A549 (cell line): ENCODE measurements around the gene FOSL1.

ENCODE experiments used
- BCL3 ChIP-seq: fragments of >200 bp; sonication (Bioruptor Twin); formaldehyde crosslinking; IDR thresholded peaks from 3 replicates; pipeline ENCODE4 v1.6.1; 2016
- CBX2 ChIP-seq: fragments of 200-600 bp; sonication (generic); IDR thresholded peaks from 2 replicates; pipeline ENCODE4 v1.6.1; 2016; ENCODE audit warnings: low read depth, mild to moderate bottlenecking, borderline replicate concordance
- EHMT2 ChIP-seq: fragments of 200-600 bp; sonication (generic); IDR thresholded peaks from 2 replicates; pipeline ENCODE4 v1.6.1; 2016; ENCODE audit warnings: antibody characterized with exemption, low read depth, mild to moderate bottlenecking, moderate library complexity
- EP300 ChIP-seq, 2 experiments: fragments of >200 bp; sonication (Bioruptor Twin); formaldehyde crosslinking; IDR thresholded peaks; 2 replicates in 1 of 2; 3 replicates in 1 of 2; pipeline ENCODE4 v1.6.1; 2016 to 2017
- FOSL2 ChIP-seq, 2 experiments: fragments of 450-650 bp in 1 of 2; fragments of >200 bp in 1 of 2; sonication (Bioruptor Twin) in 1 of 2; formaldehyde crosslinking; IDR thresholded peaks; 2 replicates each; pipeline versions ENCODE4 v1.5.0 to v1.6.1; 2016 to 2020; ENCODE audit warnings: mild to moderate bottlenecking in 1 of 2, moderate library complexity in 1 of 2
- MAX ChIP-seq: IDR thresholded peaks from 2 replicates; pipeline ENCODE4 v1.6.1; 2012
- MYC ChIP-seq: IDR thresholded peaks from 2 replicates; pipeline ENCODE4 v1.6.1; 2012; ENCODE audit warnings: mild to moderate bottlenecking, inconsistent platforms, low read length, improper control_type of control experiment, borderline replicate concordance
- PHF8 ChIP-seq: fragments of 200-600 bp; sonication (generic); IDR thresholded peaks from 2 replicates; pipeline ENCODE4 v1.6.1; 2016; ENCODE audit warnings: low read depth, mild to moderate bottlenecking, antibody characterized with exemption, moderate library complexity, borderline replicate concordance
- POLR2A ChIP-seq: IDR thresholded peaks from 2 replicates; pipeline ENCODE4 v1.6.1; 2012; ENCODE audit warnings: mild to moderate bottlenecking, low read length
- RAD21 ChIP-seq, 2 experiments: fragments of >200 bp in 1 of 2; sonication (Bioruptor Twin) in 1 of 2; formaldehyde crosslinking in 1 of 2; IDR thresholded peaks in 1 of 2; conservative IDR thresholded peaks in 1 of 2; 2 replicates in 1 of 2; 3 replicates in 1 of 2; pipeline ENCODE4 v1.6.1; 2012 to 2018; ENCODE audit warnings: inconsistent platforms in 1 of 2
- REST ChIP-seq: fragments of 200-600 bp; sonication (generic); IDR thresholded peaks from 2 replicates; pipeline ENCODE4 v1.6.1; 2016; ENCODE audit warnings: antibody characterized with exemption, mild to moderate bottlenecking, moderate library complexity
- SMC3 ChIP-seq: fragments of >200 bp; sonication (Bioruptor Twin); formaldehyde crosslinking; IDR thresholded peaks from 3 replicates; pipeline ENCODE4 v1.6.1; 2018; ENCODE audit warnings: inconsistent platforms
- ZFP36 ChIP-seq: fragments of 450-650 bp; IDR thresholded peaks from 2 replicates; pipeline ENCODE4 v1.6.1; 2014; ENCODE audit warnings: borderline replicate concordance; ENCODE audit not compliant: partially characterized antibody
- TF ChIP-seq, protein P1 (sequence below): fragments of >200 bp; sonication (Bioruptor Twin); formaldehyde crosslinking; IDR thresholded peaks from 3 replicates; pipeline ENCODE4 v1.5.1; 2016

DNA sequence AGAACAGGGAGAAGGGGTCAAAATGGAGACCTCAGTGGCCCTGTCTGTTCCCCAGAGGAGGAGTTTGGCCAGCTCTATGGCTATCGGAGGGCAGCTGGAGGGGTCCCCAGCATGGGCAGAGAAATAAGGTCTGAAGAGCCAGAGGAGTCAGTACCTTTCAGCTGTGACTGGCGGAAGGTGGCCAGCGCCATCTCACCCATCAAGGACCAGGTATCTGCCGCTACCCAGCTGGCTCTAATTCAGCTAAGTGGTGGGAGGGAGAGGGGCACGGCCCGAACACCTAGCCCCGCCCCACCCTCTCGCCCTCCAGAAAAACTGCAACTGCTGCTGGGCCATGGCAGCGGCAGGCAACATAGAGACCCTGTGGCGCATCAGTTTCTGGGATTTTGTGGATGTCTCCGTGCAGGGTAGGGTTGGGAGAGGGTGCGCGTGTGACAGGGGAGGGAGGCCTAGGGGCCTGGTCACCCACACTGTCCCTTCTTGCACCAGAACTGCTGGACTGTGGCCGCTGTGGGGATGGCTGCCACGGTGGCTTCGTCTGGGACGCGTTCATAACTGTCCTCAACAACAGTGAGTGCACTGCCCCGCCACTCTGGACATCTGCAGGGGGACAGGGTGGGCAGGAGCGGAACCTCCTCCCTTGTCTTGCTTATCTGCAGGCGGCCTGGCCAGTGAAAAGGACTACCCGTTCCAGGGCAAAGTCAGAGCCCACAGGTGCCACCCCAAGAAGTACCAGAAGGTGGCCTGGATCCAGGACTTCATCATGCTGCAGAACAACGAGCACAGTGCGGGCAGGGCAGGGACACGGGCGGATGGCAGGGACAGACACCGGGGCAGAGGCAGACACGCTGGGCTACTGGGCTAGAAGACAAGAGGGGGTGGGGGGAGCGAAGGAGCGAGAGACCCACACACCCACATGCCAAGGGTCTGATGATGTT is 17.8 kb downstream of the FOSL1 start:
- no peak for TF ChIP-seq RAD21 (conservative IDR thresholded peaks at IDR 0.05 in 1 of 2, IDR thresholded peaks at IDR 0.05 in 1 of 2)
- TF ChIP-seq, protein P1, sequence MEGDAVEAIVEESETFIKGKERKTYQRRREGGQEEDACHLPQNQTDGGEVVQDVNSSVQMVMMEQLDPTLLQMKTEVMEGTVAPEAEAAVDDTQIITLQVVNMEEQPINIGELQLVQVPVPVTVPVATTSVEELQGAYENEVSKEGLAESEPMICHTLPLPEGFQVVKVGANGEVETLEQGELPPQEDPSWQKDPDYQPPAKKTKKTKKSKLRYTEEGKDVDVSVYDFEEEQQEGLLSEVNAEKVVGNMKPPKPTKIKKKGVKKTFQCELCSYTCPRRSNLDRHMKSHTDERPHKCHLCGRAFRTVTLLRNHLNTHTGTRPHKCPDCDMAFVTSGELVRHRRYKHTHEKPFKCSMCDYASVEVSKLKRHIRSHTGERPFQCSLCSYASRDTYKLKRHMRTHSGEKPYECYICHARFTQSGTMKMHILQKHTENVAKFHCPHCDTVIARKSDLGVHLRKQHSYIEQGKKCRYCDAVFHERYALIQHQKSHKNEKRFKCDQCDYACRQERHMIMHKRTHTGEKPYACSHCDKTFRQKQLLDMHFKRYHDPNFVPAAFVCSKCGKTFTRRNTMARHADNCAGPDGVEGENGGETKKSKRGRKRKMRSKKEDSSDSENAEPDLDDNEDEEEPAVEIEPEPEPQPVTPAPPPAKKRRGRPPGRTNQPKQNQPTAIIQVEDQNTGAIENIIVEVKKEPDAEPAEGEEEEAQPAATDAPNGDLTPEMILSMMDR = no peak
- no peak for TF ChIP-seq MAX
- no peak for TF ChIP-seq SMC3
- TF ChIP-seq PHF8 = no peak
- no peak for TF ChIP-seq POLR2A
- TF ChIP-seq EHMT2 = no peak
- TF ChIP-seq ZFP36 = no peak
- no peak for TF ChIP-seq REST
- TF ChIP-seq MYC = no peak
- TF ChIP-seq EP300 (IDR thresholded peaks at IDR 0.05) = no peak
- TF ChIP-seq FOSL2 (IDR thresholded peaks at IDR 0.05) = no peak
- TF ChIP-seq FOSL2 (CRISPR knock-in tag; IDR thresholded peaks at IDR 0.05) = no peak
- no peak for TF ChIP-seq CBX2
- TF ChIP-seq BCL3 = no peak
